AG08395 (cell line): ENCODE data around the gene IFNGR1.

Experiments
- DNase-seq: peaks from one replicate; pipeline ENCODE4 v3.0.0; 2012; ENCODE audit warnings: mixed read lengths, low spot score

The IFNGR1 gene

GRCh38 chr6:137176729-137177128 lies 42.5 kb downstream of the IFNGR1 start:
- DNase-seq = no peak

DNA sequence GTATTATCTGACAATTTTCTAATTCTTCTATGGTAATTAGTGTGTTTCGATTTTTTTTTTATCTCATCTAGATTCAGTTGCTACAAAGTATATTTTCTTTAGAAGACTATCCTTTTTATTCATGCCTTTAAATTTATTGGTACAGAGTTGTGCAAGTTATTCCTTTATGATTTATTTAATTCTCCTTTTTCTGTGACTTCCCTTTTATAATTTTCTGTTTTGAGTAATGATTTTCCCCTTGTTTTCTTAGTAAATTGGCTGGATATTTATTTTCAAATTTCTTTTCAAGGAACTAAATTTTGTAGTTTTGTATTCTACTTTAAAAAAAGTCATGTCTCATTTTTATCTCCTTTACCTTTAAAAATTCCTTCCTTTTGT lies 43.3 kb downstream of the IFNGR1 start:
- no peak for DNase-seq

- no peak for DNase-seq
These were observed 43.9 kb downstream of the IFNGR1 start for GRCh38 chr6:137175157-137175867.

GRCh38 chr6:137173501-137173900 lies 45.7 kb downstream of the IFNGR1 start, which contains the start of gene IL22RA2:
IL22RA2 (minus strand) TSS chr6:137173644; CDS start chr6:137161749, 11,895 bp downstream.
- no peak for DNase-seq

- no peak for DNase-seq
These were observed 46.3 kb downstream of the IFNGR1 start for GRCh38 chr6:137172734-137173431.

DNA sequence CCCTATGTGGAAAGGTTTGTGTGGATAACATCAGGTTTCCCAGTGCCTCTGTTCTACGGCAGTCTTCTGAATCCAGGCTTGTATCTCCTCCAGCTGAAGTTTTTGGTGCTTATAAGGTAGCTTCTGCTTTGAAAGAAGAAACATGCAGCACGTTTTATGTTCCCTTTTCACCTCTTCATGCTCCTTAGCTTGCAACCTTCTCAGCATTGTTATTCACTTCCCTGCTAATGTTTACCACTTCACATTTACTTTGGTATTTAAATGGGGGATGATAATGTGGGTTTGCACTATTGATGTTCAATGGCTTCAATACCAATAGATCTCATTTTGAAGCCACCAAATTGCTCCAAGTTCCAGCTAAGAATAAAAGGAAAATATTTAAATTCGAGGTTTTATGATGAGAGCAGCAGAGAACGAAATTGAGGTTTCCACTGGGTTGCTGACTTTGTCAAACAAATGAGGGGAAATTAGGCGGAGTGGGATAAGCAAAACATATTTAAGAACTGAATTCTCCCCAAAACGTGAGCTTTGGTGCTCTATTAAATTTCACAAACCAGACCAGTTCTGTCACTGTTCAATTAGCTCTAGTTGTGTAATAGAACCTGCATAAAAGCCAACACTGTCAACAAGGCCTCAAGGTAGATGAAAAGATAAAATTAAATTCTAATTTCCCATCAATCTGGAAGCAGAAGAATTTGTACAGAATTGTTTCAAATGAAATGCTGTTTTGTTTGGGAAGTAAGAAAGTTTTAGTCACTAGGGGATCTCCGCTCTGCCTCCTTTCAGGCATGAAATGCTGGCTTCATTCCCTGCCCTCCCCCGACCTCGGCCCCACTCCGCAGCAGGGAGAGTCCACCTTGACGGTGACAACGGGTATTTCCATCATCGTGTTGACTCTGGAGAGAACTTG lies 47.1 kb downstream of the IFNGR1 start:
- DNase-seq = no peak

GRCh38 chr6:137171053-137171374 lies 48.2 kb downstream of the IFNGR1 start:
- no peak for DNase-seq

GRCh38 chr6:137170266-137171052 lies 48.7 kb downstream of the IFNGR1 start:
- no peak for DNase-seq

DNA sequence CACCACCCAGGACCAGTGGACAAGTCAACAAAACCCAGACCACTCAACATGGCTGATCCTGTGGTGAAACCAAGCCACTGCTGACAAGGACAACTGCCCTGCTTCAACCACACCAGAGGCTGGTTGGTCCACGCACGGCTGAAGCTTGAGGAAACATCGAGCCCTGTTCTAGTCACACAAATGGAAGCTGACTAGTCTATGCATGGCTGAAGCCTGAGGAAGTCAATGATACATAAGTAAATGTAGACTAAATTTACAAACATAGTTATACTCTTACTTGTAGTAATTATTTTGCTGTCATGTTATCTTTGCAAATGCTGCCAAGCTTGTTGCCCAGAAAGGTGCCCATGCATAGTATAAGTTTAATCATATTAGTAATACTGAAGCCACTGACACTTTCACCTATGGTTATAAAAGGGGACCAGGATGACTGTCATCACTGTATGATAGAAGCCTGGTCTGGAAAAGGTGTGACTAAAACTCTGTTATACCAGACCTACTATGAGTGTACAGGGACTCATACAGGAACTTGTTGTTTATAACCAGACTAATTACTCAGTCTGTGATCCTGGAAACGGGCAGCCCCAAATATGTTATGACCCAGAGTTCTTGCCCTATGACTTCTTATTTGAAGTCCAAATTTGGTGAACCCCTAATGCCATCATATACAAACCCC lies 51.3 kb downstream of the IFNGR1 start:
- no peak for DNase-seq

- DNase-seq = no peak
These were observed 52.7 kb downstream of the IFNGR1 start for GRCh38 chr6:137166247-137167098.

DNA sequence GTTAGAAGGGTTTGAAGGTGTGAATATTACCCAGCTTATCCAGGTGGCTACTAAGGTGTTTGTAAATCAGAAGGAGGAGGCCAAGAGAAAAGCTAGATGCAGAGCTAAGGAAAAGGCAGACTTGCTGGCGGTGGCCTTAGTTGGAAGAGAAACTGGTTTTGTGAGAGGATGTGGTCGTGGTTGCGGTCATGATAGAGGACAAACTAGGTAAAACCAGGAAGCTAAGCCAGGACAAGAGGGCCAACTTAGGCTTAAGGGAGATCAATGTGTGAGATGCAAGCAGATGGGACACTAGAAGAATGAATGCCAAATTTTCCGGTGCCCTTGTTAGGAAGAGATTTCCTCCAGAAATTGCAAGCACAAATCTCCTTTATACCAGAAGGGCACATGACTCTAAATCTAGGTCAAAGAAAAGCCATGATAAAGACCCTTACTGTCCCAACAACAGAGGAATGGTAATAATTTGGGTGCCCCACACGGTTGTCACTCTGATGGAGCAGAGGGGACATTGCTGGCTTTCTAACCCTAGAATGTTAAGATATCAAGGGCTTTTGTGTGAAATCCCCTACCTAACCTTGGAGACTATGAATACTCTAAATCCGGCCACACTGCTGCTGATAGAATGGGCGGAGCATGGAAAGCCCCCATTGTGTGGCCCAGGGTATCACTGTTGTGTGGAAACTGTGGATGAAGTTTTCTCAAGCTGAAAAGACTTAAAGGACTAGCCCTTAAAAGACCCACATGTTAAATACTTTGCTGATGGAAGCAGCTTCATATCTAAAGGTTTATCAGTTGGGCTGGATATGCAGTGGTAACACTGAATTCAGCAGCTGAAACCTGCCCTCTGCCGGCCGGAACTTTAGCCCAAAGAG lies 53.6 kb downstream of the IFNGR1 start:
- DNase-seq = no peak

- DNase-seq = no peak
These were observed 55.4 kb downstream of the IFNGR1 start for GRCh38 chr6:137163732-137164318.

GRCh38 chr6:137162692-137163306 lies 56.4 kb downstream of the IFNGR1 start:
- DNase-seq = no peak

DNA sequence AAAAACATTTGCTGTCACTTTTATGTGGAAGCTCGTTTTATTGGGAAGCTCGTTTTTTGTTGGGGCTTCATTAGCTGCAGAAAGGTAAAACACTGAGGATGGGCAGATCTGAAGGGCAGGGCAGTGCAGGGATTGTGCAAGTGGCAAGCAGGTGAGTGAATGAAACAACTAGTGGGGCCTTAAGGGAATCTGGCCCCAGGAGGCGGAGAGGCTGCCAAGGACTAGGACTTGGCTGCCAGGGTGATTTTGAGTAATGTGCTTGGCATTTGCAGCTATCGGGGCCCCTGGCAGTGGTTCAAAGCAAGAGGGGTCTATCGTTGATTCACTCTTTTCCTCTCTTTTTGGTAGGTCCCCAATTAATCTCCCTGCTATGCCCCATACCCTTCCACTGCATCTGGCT lies 57.2 kb downstream of the IFNGR1 start:
- no peak for DNase-seq

GRCh38 chr6:137160763-137161162 lies 58.4 kb downstream of the IFNGR1 start:
- no peak for DNase-seq

DNA sequence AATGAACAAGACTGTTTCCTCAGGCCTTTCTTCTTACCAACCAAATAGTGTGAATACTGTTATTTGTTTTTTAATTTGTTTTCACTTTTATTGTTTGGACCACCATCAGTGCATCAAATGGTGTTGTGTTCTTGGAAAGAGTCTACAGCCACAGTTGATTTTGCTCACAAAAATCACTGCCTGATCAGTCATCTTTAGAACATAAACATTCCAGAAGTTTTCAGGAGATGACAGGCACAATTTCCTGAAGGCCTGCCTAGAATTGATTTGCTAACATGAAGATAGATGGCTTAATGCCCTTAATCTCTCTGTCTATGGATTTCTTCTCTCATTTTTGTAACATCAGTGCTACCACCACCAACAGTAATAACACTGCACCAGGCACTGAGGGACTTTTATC lies 59.3 kb downstream of the IFNGR1 start:
- DNase-seq = no peak

DNA sequence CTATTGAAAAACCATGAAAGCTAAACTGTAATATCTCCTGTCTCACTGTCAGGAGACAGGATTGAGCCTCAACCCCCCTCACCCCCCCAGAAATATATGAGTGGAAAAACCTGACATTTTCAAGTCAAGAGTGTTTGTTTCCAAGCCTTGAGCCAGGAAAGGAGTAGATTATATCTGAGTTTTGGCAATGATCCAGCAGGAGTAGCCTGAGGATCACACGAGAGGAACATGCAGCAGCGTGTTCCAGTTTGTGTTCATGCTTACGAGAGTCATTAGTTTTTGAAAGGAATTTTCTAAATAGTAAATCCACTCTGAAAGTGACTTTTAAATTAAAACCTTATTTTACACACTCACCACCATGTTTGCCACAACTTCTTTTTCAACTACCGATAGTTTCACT lies 61.6 kb downstream of the IFNGR1 start:
- DNase-seq = no peak

DNA sequence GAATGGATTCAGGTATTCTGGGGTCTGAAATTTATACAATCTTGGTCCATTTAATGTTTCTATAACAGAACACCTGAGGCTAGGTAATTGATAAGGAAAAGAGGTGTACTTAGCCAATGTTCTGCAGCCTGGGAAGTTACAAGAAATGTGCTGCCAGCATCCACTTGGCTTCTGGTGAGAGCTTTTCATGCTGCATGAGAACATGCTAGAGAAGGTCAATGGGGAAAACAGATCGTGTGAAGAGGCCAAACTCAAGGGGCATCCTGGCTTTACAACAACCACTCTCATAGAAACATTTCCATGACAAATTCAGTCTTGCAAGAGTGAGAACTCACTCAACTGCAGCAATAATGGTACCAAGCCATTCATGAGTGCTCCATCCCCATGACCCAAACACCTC lies 62.5 kb downstream of the IFNGR1 start:
- DNase-seq = no peak

GRCh38 chr6:137155830-137156229 lies 63.4 kb downstream of the IFNGR1 start:
- peak; percentile 22 for DNase-seq
